RWPE2 (cell line): ENCODE data around the gene RAB11A.

ENCODE experiments used
- ATAC-seq: fragments of 200-7000 bp; cut with Tn5 transposase; 3 replicates; pipeline ENCODE4 v1.9.1; 2021; ENCODE audit warnings: low read depth
- DNase-seq: peaks from one replicate; pipeline ENCODE4 v3.0.0-alpha.2; 2020; ENCODE audit warnings: low spot score
- H3K27ac ChIP-seq: fragments of 450-650 bp; 2 replicates; pipeline ENCODE4 v1.5.1; 2017; ENCODE audit warnings: mild to moderate bottlenecking; ENCODE audit not compliant: poor library complexity, severe bottlenecking
- H3K27me3 ChIP-seq: fragments of 250-450 bp; sonication (Bioruptor Pico); 2 replicates; pipeline ENCODE4 v1.5.1; 2021; ENCODE audit warnings: mild to moderate bottlenecking, moderate library complexity; ENCODE audit not compliant: insufficient read depth, poor library complexity, severe bottlenecking
- H3K36me3 ChIP-seq: fragments of 250-450 bp; sonication (Bioruptor Pico); 2 replicates; pipeline ENCODE4 v1.5.1; 2020; ENCODE audit warnings: low read depth, mild to moderate bottlenecking, moderate library complexity
- H3K4me1 ChIP-seq: fragments of 250-450 bp; sonication (Bioruptor Pico); 2 replicates; pipeline ENCODE4 v1.5.1; 2021; ENCODE audit warnings: mild to moderate bottlenecking, moderate library complexity; ENCODE audit not compliant: insufficient read depth, poor library complexity, severe bottlenecking
- H3K4me3 ChIP-seq: fragments of 250-450 bp; sonication (Bioruptor Pico); 2 replicates; pipeline ENCODE4 v1.5.1; 2021; ENCODE audit warnings: mild to moderate bottlenecking, moderate library complexity; ENCODE audit not compliant: severe bottlenecking
- H3K9me3 ChIP-seq: fragments of 250-450 bp; sonication (Bioruptor Pico); 2 replicates; pipeline ENCODE4 v1.5.1; 2021; ENCODE audit warnings: mild to moderate bottlenecking, moderate library complexity; ENCODE audit not compliant: severe bottlenecking
- CTCF ChIP-seq: fragments of 450-650 bp; IDR thresholded peaks from one replicate; pipeline ENCODE4 v1.5.1; 2017; ENCODE audit warnings: mild to moderate bottlenecking, moderate library complexity; ENCODE audit not compliant: poor library complexity, severe bottlenecking

The RAB11A gene

DNA sequence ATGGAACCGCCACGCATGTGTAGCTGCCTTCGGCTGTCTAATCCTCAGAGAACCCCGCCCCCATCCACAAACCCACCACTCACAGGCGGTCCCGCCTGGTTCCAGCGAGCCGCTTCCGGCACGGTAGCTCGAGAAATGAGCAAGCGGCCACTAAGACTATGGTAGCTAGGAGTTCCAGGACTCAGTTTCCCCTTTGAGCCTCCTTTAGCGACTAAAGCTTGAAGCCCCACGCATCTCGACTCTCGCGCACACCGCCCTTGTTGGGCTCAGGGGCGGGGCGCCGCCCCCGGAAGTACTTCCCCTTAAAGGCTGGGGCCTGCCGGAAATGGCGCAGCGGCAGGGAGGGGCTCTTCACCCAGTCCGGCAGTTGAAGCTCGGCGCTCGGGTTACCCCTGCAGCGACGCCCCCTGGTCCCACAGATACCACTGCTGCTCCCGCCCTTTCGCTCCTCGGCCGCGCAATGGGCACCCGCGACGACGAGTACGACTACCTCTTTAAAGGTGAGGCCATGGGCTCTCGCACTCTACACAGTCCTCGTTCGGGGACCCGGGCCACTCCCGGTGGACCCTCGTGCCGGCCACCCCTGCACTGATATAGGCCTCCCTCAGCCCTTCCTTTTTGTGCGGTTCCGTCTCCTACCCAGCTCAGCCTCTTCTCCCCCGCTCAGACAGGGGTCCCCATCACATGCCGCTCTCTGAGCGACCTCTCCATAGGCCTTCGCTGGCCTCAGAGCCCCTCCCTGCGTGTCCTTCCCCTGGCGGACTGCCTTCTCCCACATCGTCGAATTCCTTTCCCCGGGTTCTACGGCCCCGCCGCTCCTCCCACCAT lies at the start of gene RAB11A:
Gene RAB11A (plus strand): TSS at position 366 of the 828 bp plus-strand sequence. CDS start 95 bp downstream, at position 461.
- Histone ChIP-seq H3K9me3 (no peaks in the 10 kb centered on the region), H3K4me3 (peak within 1 kb of the TSS; percentile 90), H3K27ac (peak within 1 kb of the TSS; percentile 80), H3K4me1 (peaks cover 18% of the 10 kb centered on the region), H3K27me3 (no peaks in the 10 kb centered on the region), H3K36me3 (peaks cover 13% of the 10 kb centered on the region)
- ATAC-seq (peak; percentile 90), DNase-seq (peak; percentile 99)
- peak; percentile 71 for TF ChIP-seq CTCF

GRCh38 chr15:65819563-65819960 lies 49.7 kb upstream of the RAB11A start:
- Histone ChIP-seq H3K9me3 (no peaks in the 10 kb centered on the region), H3K36me3 (no peaks in the 10 kb centered on the region), H3K4me1 (no peaks in the 10 kb centered on the region), H3K27me3 (no peaks in the 10 kb centered on the region), H3K4me3 (no peak overlapping the region), H3K27ac (no peak overlapping the region)
- DNase-seq (no peak), ATAC-seq (no peak)
- TF ChIP-seq CTCF, result no peak

DNA sequence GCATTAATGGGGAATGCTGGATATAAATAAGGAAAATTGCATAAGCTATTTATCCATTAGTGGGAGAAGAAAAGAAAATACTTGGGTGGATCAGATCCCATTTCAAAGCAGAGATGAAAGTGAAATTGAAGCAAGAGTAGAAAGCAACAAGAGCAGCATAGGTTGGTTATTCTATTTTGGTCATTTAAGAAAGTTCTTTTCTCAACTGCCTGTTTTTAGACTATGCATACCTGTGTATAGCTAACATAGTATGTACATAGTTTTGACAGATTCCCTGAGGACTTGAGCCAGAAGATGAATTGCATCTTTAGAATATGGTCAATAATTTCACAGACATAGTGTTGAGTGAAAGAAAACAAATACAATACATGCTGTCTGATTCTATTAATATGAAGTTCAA lies 48.2 kb upstream of the RAB11A start:
- Histone ChIP-seq H3K27ac (no peak overlapping the region), H3K4me3 (no peak overlapping the region), H3K4me1 (no peaks in the 10 kb centered on the region), H3K27me3 (no peaks in the 10 kb centered on the region), H3K36me3 (no peaks in the 10 kb centered on the region), H3K9me3 (no peaks in the 10 kb centered on the region)
- no peak for ATAC-seq
- no peak for DNase-seq
- TF ChIP-seq CTCF, result no peak

- H3K4me3 ChIP-seq, result no peak overlapping the region
- ATAC-seq (no peak), DNase-seq (no peak)
- H3K36me3 ChIP-seq, result no peaks in the 10 kb centered on the region
- H3K9me3 ChIP-seq, result no peaks in the 10 kb centered on the region
- no peak for TF ChIP-seq CTCF
- H3K27me3 ChIP-seq, result no peaks in the 10 kb centered on the region
- H3K27ac ChIP-seq, result no peak overlapping the region
- no peaks in the 10 kb centered on the region for H3K4me1 ChIP-seq
Measured at GRCh38 chr15:65822316-65822715, 47.0 kb upstream of the RAB11A start.
